ENCODE results near the gene FSTL4. TPM values are rescaled to one million over a fixed set of nuclear protein-coding genes. Genes with fewer than 3 reads are reported as not detected.

FSTL4 gene
- total and polyA plus RNA-seq, 2 of the 4 experiments (the other 2 are of a cell fraction), result 0.18 TPM; not detected in 1

DNA sequence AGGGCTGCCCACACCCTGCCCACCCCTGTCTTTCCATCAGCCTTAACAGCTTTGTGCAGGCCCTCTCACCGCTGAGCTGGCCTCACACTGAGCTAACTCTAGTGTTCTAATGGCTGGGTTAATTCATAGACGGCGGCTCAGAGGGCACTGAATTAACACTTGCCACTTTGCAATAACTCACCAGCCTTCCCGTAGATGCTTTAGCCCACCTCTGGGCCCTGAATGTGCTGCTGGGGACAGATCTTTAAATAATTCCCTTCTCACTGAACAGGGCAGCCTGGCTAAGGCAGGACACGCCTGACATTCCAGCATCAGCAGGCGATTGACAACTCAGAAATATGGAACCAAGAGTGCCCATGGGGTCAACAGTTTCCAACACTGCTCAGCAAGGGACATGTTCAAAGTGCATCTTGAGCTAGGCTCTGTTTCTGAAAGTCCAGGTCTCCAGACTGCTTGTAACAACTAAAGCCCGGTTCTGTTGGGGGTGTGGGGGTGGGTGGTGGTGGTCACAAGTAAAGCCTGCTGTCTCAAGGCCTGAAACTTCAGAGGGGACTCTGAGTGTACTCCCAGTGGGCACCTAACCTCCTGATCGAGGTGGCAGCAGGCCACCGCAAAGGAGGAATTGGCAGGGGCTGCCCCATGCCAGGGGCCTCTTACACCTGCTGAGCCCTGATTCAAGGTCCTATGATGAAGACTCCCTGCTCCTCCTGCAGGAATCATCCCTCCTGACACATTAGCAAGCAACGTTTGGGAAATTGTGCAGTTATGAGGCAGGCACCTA, 248.3 kb downstream of the FSTL4 start:
- Histone ChIP-seq H3K23ac (ENCODE audit: low read depth, low read length) (no peak overlapping the region; the same call in 1 of the 2 replicates), H2BK120ac (ENCODE audit: low read depth, low read length) (no peak overlapping the region), H3K9ac (ENCODE audit: low read depth, low read length) (no peak overlapping the region), H3K4ac (ENCODE audit: low read depth, low read length) (no peak overlapping the region), H3K14ac (replicated peaks; ENCODE audit: low read depth, low read length) (no peak overlapping the region), H2AFZ (replicated peaks; ENCODE audit: low read length, poor library complexity) (no peak overlapping the region), H3K9me1 (ENCODE audit: insufficient read depth, low read length) (no peaks in the 10 kb centered on the region), H3K4me1 (ENCODE audit: control insufficient read depth, insufficient read depth, low read length) (no peaks in the 10 kb centered on the region), H3K27me3 (ENCODE audit: control insufficient read depth, insufficient read depth, low read length) (peaks cover 25% of the 10 kb centered on the region), H4K5ac (ENCODE audit: low read depth, low read length) (no peak overlapping the region), H3K18ac (ENCODE audit: low read depth, low read length) (no peak overlapping the region), H3K9me3 (ENCODE audit: control insufficient read depth, insufficient read depth, low read length) (no peaks in the 10 kb centered on the region), H4K20me1 (ENCODE audit: insufficient read depth, low read length) (no peaks in the 10 kb centered on the region), H3K4me3 (ENCODE audit: insufficient read depth, low read depth, low read length) (no peak overlapping the region), H3K56ac (ENCODE audit: extremely low read depth, insufficient read depth, low read length) (no peak overlapping the region), H3K27ac (ENCODE audit: insufficient read depth, low read length) (no peak overlapping the region), H3K4me2 (ENCODE audit: low read depth, low read length) (no peak overlapping the region), H2BK5ac (ENCODE audit: low read depth, low read length, poor library complexity, severe bottlenecking) (no peak overlapping the region), H4K8ac (ENCODE audit: low read depth in 2 of 2, low read length in 2 of 2) (no peak overlapping the region), H2BK20ac (ENCODE audit: low read depth, low read length) (no peak overlapping the region), H2AK9ac (replicated peaks; ENCODE audit: low read depth, low read length, poor library complexity) (no peak overlapping the region), H2BK15ac (ENCODE audit: low read depth, low read length) (no peak overlapping the region), H3K36me3 (ENCODE audit: control insufficient read depth, insufficient read depth, low read length) (no peaks in the 10 kb centered on the region), H4K91ac (ENCODE audit: insufficient read depth, low read depth, low read length) (no peak overlapping the region), H3K79me1 (ENCODE audit: low read depth in 1 of 2, low read length in 2 of 2) (no peaks in the 10 kb centered on the region), H2AK5ac (ENCODE audit: low read depth, low read length) (no peak overlapping the region)
- WGBS, 2 experiments (ENCODE audit: extremely low coverage in 2 of 2, insufficient read length in 1 of 2), result 53% methylated on average over 3 of the region's 10 CpGs; no CpG with 5 or more reads in 1 of the 2 experiments
- CTCF ChIA-PET, result interaction anchor here (0.7 kb wide), 1 partner anchor 133 kb away, joined by 3 read pairs; no protein-coding TSS in a partner anchor
- intact Hi-C loops (cut with micrococcal nuclease) (loop anchor here (5.0 kb wide), 1 partner anchor 252 kb away; no protein-coding TSS in a partner anchor), in situ Hi-C loops (cut with MboI; ENCODE audit: low sequenced_read_pairs) (no loop called here), dilution Hi-C loops (cut with HindIII; ENCODE audit: low sequenced_read_pairs, unreplicated experiment) (no loop called here)
- ATAC-seq (ENCODE audit: low read depth) (no peak), DNase-seq (no peak)
- POLR2A ChIA-PET (ENCODE audit: unreplicated experiment), result no interaction called here
- TF ChIP-seq, protein P1, sequence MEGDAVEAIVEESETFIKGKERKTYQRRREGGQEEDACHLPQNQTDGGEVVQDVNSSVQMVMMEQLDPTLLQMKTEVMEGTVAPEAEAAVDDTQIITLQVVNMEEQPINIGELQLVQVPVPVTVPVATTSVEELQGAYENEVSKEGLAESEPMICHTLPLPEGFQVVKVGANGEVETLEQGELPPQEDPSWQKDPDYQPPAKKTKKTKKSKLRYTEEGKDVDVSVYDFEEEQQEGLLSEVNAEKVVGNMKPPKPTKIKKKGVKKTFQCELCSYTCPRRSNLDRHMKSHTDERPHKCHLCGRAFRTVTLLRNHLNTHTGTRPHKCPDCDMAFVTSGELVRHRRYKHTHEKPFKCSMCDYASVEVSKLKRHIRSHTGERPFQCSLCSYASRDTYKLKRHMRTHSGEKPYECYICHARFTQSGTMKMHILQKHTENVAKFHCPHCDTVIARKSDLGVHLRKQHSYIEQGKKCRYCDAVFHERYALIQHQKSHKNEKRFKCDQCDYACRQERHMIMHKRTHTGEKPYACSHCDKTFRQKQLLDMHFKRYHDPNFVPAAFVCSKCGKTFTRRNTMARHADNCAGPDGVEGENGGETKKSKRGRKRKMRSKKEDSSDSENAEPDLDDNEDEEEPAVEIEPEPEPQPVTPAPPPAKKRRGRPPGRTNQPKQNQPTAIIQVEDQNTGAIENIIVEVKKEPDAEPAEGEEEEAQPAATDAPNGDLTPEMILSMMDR (conservative IDR thresholded peaks at IDR 0.05; ENCODE audit: low read depth, low read length), result no peak
- no peak for TF ChIP-seq CHD1 (IDR thresholded peaks at IDR 0.05; ENCODE audit: low read depth, low read length)
- TF ChIP-seq, protein P2, sequence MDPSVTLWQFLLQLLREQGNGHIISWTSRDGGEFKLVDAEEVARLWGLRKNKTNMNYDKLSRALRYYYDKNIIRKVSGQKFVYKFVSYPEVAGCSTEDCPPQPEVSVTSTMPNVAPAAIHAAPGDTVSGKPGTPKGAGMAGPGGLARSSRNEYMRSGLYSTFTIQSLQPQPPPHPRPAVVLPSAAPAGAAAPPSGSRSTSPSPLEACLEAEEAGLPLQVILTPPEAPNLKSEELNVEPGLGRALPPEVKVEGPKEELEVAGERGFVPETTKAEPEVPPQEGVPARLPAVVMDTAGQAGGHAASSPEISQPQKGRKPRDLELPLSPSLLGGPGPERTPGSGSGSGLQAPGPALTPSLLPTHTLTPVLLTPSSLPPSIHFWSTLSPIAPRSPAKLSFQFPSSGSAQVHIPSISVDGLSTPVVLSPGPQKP (IDR thresholded peaks at IDR 0.05; ENCODE audit: borderline replicate concordance, low read depth, low read length), result no peak
- TF ChIP-seq POLR2A (IDR thresholded peaks at IDR 0.05; ENCODE audit: low read depth, low read length), result no peak
- TF ChIP-seq FOS (IDR thresholded peaks at IDR 0.05; ENCODE audit: low read depth, low read length), result no peak
- no peak for TF ChIP-seq MXI1 (IDR thresholded peaks at IDR 0.05; ENCODE audit: borderline replicate concordance, low read depth, low read length)
- no peak for TF ChIP-seq BHLHE40 (IDR thresholded peaks at IDR 0.05; ENCODE audit: low read depth, low read length)
- no peak for TF ChIP-seq RAD21 (IDR thresholded peaks at IDR 0.05; ENCODE audit: low read length)
- BruUV-seq (replicated peaks), result no TSS peak

Data from IMR-90 (cell line).